ENCODE measurements around the gene CIBAR2. TPM values are rescaled to one million over a fixed set of nuclear protein-coding genes. Genes with fewer than 3 reads are reported as not detected.
A peak's percentile ranks its signal among the peaks of the same experiment; 100 is the strongest.

CIBAR2 gene
- 0.21 TPM for polyA plus RNA-seq (2012; ENCODE audit: low read depth, missing spikeins)

DNA sequence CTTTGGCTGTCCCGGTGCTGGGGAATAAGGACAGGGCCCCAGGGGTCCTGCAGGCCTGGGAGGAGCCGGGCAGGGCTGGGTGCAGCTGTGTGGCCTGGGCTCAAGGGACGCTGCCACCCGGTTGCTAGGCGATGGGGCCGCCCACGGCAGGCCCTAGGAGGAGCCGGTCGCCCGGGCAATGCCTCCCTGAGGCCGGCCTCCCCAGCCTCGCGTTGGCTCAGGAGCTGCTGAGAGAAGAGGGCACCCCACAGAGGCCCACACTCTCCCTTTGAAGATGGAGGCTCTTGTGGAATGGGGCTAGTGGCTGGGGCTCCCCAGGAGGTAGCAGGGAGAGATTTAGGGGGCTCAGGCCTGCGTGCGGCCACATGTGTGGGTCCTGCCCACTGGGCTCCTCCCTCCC lies at the start of gene CIBAR2:
Gene CIBAR2 (minus strand): TSS at position 109 of the 400 bp plus-strand sequence. CDS start 120 bp downstream, outside the sequence.
- TF ChIP-seq POLR2AphosphoS5 (IDR thresholded peaks at IDR 0.05; ENCODE audit: low read depth, low read length) (no peak), POLR2A (IDR thresholded peaks at IDR 0.05; ENCODE audit: low read depth, low read length) (no peak), PAX5 (IDR thresholded peaks at IDR 0.05; ENCODE audit: insufficient read depth, low read length, severe bottlenecking) (no peak), TAF1 (IDR thresholded peaks at IDR 0.05; ENCODE audit: low read depth, low read length) (no peak), SPI1 (IDR thresholded peaks at IDR 0.05; ENCODE audit: low read depth, low read length) (no peak), POU2F2 (IDR thresholded peaks at IDR 0.05; ENCODE audit: low read depth, low read length) (no peak)
- no peak for FAIRE-seq
- no peak for DNase-seq (ENCODE audit: insufficient read length, low spot score)

GRCh38 chr16:85159179-85159980 lies 47.1 kb upstream of the CIBAR2 start:
- DNase-seq (ENCODE audit: insufficient read length, low spot score) (no peak), FAIRE-seq (no peak)

GRCh38 chr16:85158743-85159178 lies 46.5 kb upstream of the CIBAR2 start:
- DNase-seq (ENCODE audit: insufficient read length, low spot score): no peak
- TF ChIP-seq POU2F2 (IDR thresholded peaks at IDR 0.05; ENCODE audit: low read depth, low read length): no peak
- no peak for TF ChIP-seq PAX5 (IDR thresholded peaks at IDR 0.05; ENCODE audit: insufficient read depth, low read length, severe bottlenecking)
- no peak for TF ChIP-seq TAF1 (IDR thresholded peaks at IDR 0.05; ENCODE audit: low read depth, low read length)
- TF ChIP-seq POLR2A (IDR thresholded peaks at IDR 0.05; ENCODE audit: low read depth, low read length): no peak
- no peak for TF ChIP-seq SPI1 (IDR thresholded peaks at IDR 0.05; ENCODE audit: low read depth, low read length)
- TF ChIP-seq POLR2AphosphoS5 (IDR thresholded peaks at IDR 0.05; ENCODE audit: low read depth, low read length): no peak
- FAIRE-seq: no peak

More at GRCh38 chr16:85159179-85159980, 47.1 kb upstream of the CIBAR2 start:
- no peak for TF ChIP-seq POLR2AphosphoS5 (IDR thresholded peaks at IDR 0.05; ENCODE audit: low read depth, low read length)
- TF ChIP-seq PAX5 (IDR thresholded peaks at IDR 0.05; ENCODE audit: insufficient read depth, low read length, severe bottlenecking): no peak
- no peak for TF ChIP-seq SPI1 (IDR thresholded peaks at IDR 0.05; ENCODE audit: low read depth, low read length)
- no peak for TF ChIP-seq POLR2A (IDR thresholded peaks at IDR 0.05; ENCODE audit: low read depth, low read length)
- TF ChIP-seq TAF1 (IDR thresholded peaks at IDR 0.05; ENCODE audit: low read depth, low read length): no peak
- TF ChIP-seq POU2F2 (IDR thresholded peaks at IDR 0.05; ENCODE audit: low read depth, low read length): no peak

DNA sequence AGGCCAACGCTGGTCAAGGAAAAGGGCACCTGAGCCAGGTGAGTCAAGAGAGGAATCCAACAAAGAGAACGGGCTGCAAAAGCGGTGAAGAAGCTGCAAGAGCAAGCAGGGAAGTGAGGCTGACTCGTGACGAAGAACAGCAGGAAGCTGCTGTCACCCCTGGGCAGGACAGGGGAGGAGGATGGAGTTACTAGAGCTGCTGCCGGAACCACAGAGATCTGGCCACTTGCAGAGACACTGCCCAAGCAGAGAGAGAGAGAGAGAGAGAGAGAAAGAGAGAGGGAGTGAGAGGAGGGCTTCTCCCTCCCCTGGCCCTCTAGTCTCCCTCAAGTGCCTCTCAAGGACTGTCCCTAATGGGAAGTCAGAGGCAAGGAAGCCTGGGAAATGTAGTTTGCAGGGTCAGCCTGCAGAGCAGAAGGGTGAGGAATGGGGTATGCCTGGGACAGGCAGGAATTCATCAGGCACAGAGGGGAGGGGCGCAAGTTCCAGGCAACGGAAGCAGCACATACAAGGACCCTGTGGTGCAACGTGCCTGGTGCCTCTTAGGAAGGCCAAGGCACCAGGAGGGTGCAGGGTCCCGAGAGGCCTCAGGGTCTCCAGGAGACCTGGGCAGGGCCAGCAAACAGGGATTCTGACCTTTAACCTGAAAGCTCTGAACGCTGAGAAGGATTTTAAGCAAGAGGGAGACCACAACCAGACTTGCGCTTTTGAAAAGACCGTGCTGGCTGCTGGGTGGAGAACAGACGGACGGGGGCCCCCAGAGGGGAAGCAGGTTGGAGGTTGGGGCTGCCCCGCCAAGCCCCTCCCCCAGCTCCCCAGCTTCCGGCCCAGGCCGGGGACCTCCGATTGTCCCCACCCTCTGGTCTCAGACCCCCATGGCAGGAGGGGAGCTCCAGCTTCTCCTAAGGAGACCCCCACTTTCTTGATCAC lies 45.8 kb upstream of the CIBAR2 start:
- TF ChIP-seq PAX5 (IDR thresholded peaks at IDR 0.05; ENCODE audit: insufficient read depth, low read length, severe bottlenecking) (no peak), POU2F2 (IDR thresholded peaks at IDR 0.05; ENCODE audit: low read depth, low read length) (no peak), SPI1 (IDR thresholded peaks at IDR 0.05; ENCODE audit: low read depth, low read length) (peak; percentile 56), POLR2AphosphoS5 (IDR thresholded peaks at IDR 0.05; ENCODE audit: low read depth, low read length) (no peak), POLR2A (IDR thresholded peaks at IDR 0.05; ENCODE audit: low read depth, low read length) (no peak; the same call in 1 of the 2 replicates)
- peak; percentile 76 for FAIRE-seq
- no peak for DNase-seq (ENCODE audit: insufficient read length, low spot score)

- DNase-seq (ENCODE audit: insufficient read length, low spot score) (no peak), FAIRE-seq (no peak)
- TF ChIP-seq SPI1 (IDR thresholded peaks at IDR 0.05; ENCODE audit: low read depth, low read length) (no peak), PAX5 (IDR thresholded peaks at IDR 0.05; ENCODE audit: insufficient read depth, low read length, severe bottlenecking) (no peak), POLR2AphosphoS5 (IDR thresholded peaks at IDR 0.05; ENCODE audit: low read depth, low read length) (no peak), POU2F2 (IDR thresholded peaks at IDR 0.05; ENCODE audit: low read depth, low read length) (no peak), POLR2A (IDR thresholded peaks at IDR 0.05; ENCODE audit: low read depth, low read length) (no peak), TAF1 (IDR thresholded peaks at IDR 0.05; ENCODE audit: low read depth, low read length) (no peak)
Measured at GRCh38 chr16:85157372-85157771, 45.1 kb upstream of the CIBAR2 start.

DNA sequence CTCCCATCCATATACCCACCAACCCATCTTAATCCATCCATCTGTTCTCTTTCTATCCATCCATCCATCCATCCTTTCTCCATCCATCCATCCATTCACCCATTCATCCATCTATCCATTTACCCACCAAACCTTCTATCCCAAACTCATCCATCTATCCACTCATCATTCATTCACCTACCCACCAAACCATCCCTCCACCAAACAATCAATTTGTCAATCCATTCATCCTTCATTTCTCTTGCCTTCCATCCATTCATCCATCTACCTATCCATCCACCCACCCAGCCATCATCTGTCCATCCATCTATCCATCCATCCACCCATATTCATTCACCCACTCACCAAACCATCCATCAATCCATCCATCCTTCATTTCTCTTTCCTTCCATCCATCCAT lies 44.6 kb upstream of the CIBAR2 start:
- FAIRE-seq (no peak), DNase-seq (ENCODE audit: insufficient read length, low spot score) (no peak)
- TF ChIP-seq SPI1 (IDR thresholded peaks at IDR 0.05; ENCODE audit: low read depth, low read length) (no peak), POLR2AphosphoS5 (IDR thresholded peaks at IDR 0.05; ENCODE audit: low read depth, low read length) (no peak), POLR2A (IDR thresholded peaks at IDR 0.05; ENCODE audit: low read depth, low read length) (no peak), PAX5 (IDR thresholded peaks at IDR 0.05; ENCODE audit: insufficient read depth, low read length, severe bottlenecking) (no peak), TAF1 (IDR thresholded peaks at IDR 0.05; ENCODE audit: low read depth, low read length) (no peak), POU2F2 (IDR thresholded peaks at IDR 0.05; ENCODE audit: low read depth, low read length) (no peak)

DNA sequence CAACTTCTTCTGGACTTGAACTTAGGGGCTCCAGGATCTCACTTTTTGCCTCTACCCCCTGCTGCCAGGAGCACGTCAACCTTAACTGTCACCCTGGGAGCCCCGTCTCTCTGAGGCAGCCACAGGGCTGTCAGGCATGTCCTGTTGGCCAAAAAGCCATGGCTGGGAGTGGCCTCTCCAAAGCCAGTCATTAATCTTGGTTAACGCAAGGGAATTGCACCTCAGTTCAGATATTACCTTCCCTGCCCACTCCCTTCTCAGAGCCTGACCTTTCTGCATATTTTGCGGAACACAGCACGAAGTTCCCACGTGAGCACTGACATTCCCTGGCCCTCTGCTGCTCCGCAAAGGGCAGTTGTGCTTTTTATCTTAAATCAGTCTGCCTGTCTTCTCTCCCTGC lies 44.2 kb upstream of the CIBAR2 start:
- FAIRE-seq (no peak), DNase-seq (ENCODE audit: insufficient read length, low spot score) (no peak)
- TF ChIP-seq POLR2A (IDR thresholded peaks at IDR 0.05; ENCODE audit: low read depth, low read length) (no peak), PAX5 (IDR thresholded peaks at IDR 0.05; ENCODE audit: insufficient read depth, low read length, severe bottlenecking) (no peak), SPI1 (IDR thresholded peaks at IDR 0.05; ENCODE audit: low read depth, low read length) (no peak), TAF1 (IDR thresholded peaks at IDR 0.05; ENCODE audit: low read depth, low read length) (no peak), POU2F2 (IDR thresholded peaks at IDR 0.05; ENCODE audit: low read depth, low read length) (no peak), POLR2AphosphoS5 (IDR thresholded peaks at IDR 0.05; ENCODE audit: low read depth, low read length) (no peak)

- no peak for FAIRE-seq
- TF ChIP-seq TAF1 (IDR thresholded peaks at IDR 0.05; ENCODE audit: low read depth, low read length) (no peak), POLR2AphosphoS5 (IDR thresholded peaks at IDR 0.05; ENCODE audit: low read depth, low read length) (no peak), PAX5 (IDR thresholded peaks at IDR 0.05; ENCODE audit: insufficient read depth, low read length, severe bottlenecking) (no peak), POLR2A (IDR thresholded peaks at IDR 0.05; ENCODE audit: low read depth, low read length) (no peak), SPI1 (IDR thresholded peaks at IDR 0.05; ENCODE audit: low read depth, low read length) (no peak)
- no peak for DNase-seq (ENCODE audit: insufficient read length, low spot score)
Measured at GRCh38 chr16:85153656-85154091, 41.4 kb upstream of the CIBAR2 start.
